Hematopoietic multipotent progenitor cell treated with erythropoietin and hydrocortisone succinate and interleukin-3 and kit ligand, for 15 days (in vitro differentiated cells): ENCODE data around the gene RNF144A.

Experiments
- DNase-seq: peaks from one replicate; pipeline ENCODE4 v3.0.0-alpha.2; 2015; ENCODE audit warnings: low spot score

Gene RNF144A

GRCh38 chr2:7007846-7008741 is 90.9 kb downstream of the RNF144A start:
- DNase-seq = peak; percentile 15

- DNase-seq = no peak
These were observed 92.1 kb downstream of the RNF144A start for GRCh38 chr2:7009207-7009911.

- DNase-seq = no peak
These were observed 93.3 kb downstream of the RNF144A start for GRCh38 chr2:7010391-7011054.

- no peak for DNase-seq
These were observed 94.3 kb downstream of the RNF144A start for GRCh38 chr2:7011356-7012083.

- no peak for DNase-seq
These were observed 95.0 kb downstream of the RNF144A start for GRCh38 chr2:7012141-7012764.

GRCh38 chr2:7013471-7014160 is 96.4 kb downstream of the RNF144A start:
- peak; percentile 22 for DNase-seq

- peak; percentile 41 for DNase-seq
These were observed 97.0 kb downstream of the RNF144A start for GRCh38 chr2:7014174-7014640.

- no peak for DNase-seq
These were observed 98.1 kb downstream of the RNF144A start for GRCh38 chr2:7015007-7015950.

- DNase-seq = no peak
These were observed 98.9 kb downstream of the RNF144A start for GRCh38 chr2:7016148-7016547.

- DNase-seq = no peak
These were observed 99.5 kb downstream of the RNF144A start for GRCh38 chr2:7016601-7017211.

GRCh38 chr2:7017671-7018281 is 100.6 kb downstream of the RNF144A start:
- DNase-seq = no peak

GRCh38 chr2:7018282-7018701 is 101.1 kb downstream of the RNF144A start:
- DNase-seq = no peak

- no peak for DNase-seq
These were observed 101.6 kb downstream of the RNF144A start for GRCh38 chr2:7018767-7019166.

- no peak for DNase-seq
These were observed 102.0 kb downstream of the RNF144A start for GRCh38 chr2:7019191-7019590.

GRCh38 chr2:7020059-7020458 is 102.8 kb downstream of the RNF144A start:
- no peak for DNase-seq

- no peak for DNase-seq
These were observed 103.3 kb downstream of the RNF144A start for GRCh38 chr2:7020468-7020867.

GRCh38 chr2:7020939-7021470 is 103.8 kb downstream of the RNF144A start:
- DNase-seq = no peak
